Skeletal muscle satellite cell (primary cell): ENCODE measurements around the gene TLR5. TPM values are rescaled to one million over a fixed set of nuclear protein-coding genes. Genes with fewer than 3 reads are reported as not detected.

Source experiments
- H3K27me3 ChIP-seq: 2 replicates; pipeline ENCODE4 v1.7.0; 2013; ENCODE audit warnings: low read length; ENCODE audit not compliant: control insufficient read depth, insufficient read depth
- H3K36me3 ChIP-seq: 2 replicates; pipeline ENCODE4 v1.7.0; 2013; ENCODE audit warnings: mild to moderate bottlenecking, control low read depth, low read length; ENCODE audit not compliant: insufficient read depth
- H3K4me1 ChIP-seq: 2 replicates; pipeline ENCODE4 v1.7.0; 2013; ENCODE audit warnings: low read length; ENCODE audit not compliant: control insufficient read depth, insufficient read depth
- H3K4me2 ChIP-seq: 2 replicates; pipeline ENCODE4 v1.7.0; 2013; ENCODE audit warnings: mild to moderate bottlenecking, low read length
- H3K4me3 ChIP-seq: 2 replicates; pipeline ENCODE4 v1.7.0; 2013; ENCODE audit warnings: low read length
- H3K9ac ChIP-seq: 2 replicates; pipeline ENCODE4 v1.7.0; 2013; ENCODE audit warnings: mild to moderate bottlenecking, low read depth, low read length, moderate library complexity
- H3K9me3 ChIP-seq: replicated peaks from 2 replicates; pipeline ENCODE4 v1.7.0; 2013; ENCODE audit warnings: mild to moderate bottlenecking, control low read depth, low read length
- total RNA-seq: library from RNA; depleted of rRNA; stranded (reverse); fragments of >200 nt; gene quantifications from 2 replicates; pipeline ENCODE4 v1.2.3, GENCODE V29; 2012; rRNA removed

The TLR5 gene
- total RNA-seq: not detected in 2 replicates

- peak within 1 kb of the TSS; percentile 69 for H3K4me3 ChIP-seq
- H3K36me3 ChIP-seq: no peaks in the 10 kb centered on the region
- H3K9ac ChIP-seq: no peak within 1 kb of the TSS
- H3K27me3 ChIP-seq: peaks cover 16% of the 10 kb centered on the region
- H3K4me2 ChIP-seq: peak within 1 kb of the TSS; percentile 81
- H3K4me1 ChIP-seq: peaks cover 4% of the 10 kb centered on the region
- H3K9me3 ChIP-seq: no peaks in the 10 kb centered on the region
These were observed at the start of gene TLR5 for GRCh38 chr1:223142795-223143536. Gene TLR5, minus strand, starts transcription at chr1:223143248. Its CDS starts 30,217 bp downstream, at chr1:223113031.

DNA sequence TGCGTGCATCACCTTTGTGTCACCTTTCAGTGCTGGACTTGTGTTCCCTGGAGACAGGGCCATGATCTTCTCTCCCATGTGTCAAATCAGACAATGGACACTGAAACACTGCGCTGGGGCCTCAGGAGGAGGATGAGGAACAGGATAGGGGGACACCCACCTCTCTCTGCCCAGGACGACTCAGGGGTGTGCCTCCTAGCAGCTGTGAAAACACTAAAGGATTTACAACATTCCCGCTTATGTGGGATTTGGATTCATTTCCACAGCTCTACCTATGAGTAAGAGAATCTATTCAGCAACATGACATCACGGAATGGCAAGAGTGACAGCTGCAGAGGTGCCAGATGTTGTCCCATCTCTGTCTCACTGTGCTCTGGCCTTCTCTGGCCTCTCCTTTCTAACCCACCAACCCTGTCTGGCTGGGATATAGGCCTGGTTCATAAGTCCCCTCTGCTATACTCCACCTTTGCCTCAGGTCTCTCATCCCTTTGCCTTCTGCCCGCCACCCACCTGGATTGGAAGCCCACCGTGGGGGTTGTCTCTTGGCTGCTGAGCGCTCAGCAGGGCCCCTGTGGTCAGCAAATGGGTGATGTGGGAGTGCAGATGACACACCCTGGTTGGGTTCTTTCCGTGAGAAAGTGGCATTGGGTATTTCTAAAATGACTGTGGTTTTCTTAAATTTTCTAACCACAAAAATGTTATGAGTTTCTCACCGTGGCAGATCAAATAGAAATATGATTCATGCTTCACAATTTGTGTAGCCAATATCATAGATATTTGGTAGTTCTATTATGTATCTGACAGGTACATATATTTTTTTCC, 47.1 kb upstream of the TLR5 start:
- peak overlapping the region; percentile 35 for H3K4me3 ChIP-seq
- H3K4me1 ChIP-seq: peaks cover 13% of the 10 kb centered on the region
- peak overlapping the region; percentile 52 for H3K4me2 ChIP-seq
- H3K9ac ChIP-seq: peak overlapping the region; percentile 46
- H3K9me3 ChIP-seq: no peaks in the 10 kb centered on the region
- peaks cover 10% of the 10 kb centered on the region for H3K27me3 ChIP-seq
- no peaks in the 10 kb centered on the region for H3K36me3 ChIP-seq

DNA sequence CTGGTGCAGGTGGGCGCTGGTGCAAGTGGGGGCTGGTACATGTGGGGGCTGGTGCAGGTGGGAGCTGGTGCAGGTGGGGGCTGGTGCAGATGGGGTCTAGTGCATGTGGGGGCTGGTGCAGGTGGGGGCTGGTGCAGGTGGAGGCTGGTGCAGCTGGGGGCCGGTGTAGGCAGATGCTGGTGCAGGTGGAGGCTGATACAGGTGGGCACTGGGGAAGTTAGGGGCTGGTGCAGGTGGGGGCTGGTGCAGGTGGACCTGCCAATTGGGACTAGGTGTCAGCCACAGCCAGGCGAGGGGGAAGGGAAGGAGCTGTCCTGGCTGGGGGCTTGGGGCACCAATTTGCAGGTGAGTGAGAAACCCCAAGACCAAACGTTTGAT, 46.5 kb upstream of the TLR5 start:
- Histone ChIP-seq H3K9ac (no peak overlapping the region), H3K27me3 (peaks cover 10% of the 10 kb centered on the region), H3K4me3 (no peak overlapping the region), H3K9me3 (no peaks in the 10 kb centered on the region), H3K4me2 (peak overlapping the region; percentile 23), H3K36me3 (no peaks in the 10 kb centered on the region), H3K4me1 (peaks cover 13% of the 10 kb centered on the region)

DNA sequence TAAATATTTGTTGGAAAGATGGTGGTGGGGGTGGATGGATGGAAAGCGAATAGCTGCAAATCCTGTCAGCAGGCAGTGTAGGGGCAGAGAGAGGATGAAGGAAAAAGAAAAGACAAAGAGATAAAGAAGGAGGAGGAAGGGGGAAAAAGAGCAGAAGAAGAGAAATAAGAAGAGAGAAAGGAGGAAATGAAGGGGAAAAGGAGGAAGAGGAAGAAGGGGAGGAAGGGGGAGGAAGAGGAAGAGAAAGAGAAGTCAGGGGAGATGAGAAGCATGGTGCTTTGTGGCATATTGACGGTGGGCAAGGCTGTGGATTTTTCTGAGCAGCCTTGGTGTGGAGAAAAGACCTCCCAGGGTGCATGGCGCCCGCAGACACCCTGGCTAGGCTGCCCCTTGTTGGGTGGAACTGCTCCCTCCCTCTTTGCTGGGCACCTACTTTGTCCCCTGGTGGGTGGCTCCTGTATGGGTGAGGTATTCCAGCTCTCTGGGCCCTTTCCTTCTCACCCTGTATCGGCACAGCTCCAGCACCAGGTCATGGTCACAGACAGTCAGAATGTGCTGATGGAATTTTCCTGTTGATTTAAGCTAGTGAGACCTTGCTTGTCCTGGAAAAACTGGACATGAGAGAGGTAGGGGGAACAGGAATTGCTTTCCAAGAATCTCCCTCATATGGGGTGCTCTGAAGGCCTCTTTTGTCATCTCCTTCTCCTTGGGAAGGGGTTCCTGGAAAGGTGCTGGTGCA, 45.7 kb upstream of the TLR5 start:
- H3K9ac ChIP-seq: no peak overlapping the region
- no peaks in the 10 kb centered on the region for H3K36me3 ChIP-seq
- peaks cover 13% of the 10 kb centered on the region for H3K4me1 ChIP-seq
- H3K27me3 ChIP-seq: peaks cover 10% of the 10 kb centered on the region
- no peak overlapping the region for H3K4me2 ChIP-seq
- H3K4me3 ChIP-seq: no peak overlapping the region
- no peaks in the 10 kb centered on the region for H3K9me3 ChIP-seq

DNA sequence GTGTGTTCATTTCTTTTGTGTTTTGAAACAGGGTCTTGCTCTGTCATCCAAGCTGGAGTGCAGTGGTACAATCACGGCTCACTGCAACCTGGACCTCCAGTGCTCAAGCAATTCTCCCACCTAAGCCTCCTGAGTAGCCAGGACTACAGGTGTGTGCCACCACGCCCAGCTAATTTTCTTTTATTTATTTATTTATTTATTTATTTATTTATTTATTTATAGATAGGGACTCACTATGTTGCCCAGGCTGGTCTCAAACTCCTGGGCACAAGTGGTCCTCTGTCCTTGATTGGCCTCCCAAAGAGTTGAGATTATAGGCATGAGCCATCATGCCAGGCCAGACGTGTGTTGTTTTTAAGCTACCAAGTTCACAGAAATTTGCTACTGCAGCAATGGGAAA, 43.8 kb upstream of the TLR5 start:
- no peak overlapping the region for H3K9ac ChIP-seq
- peaks cover 3% of the 10 kb centered on the region for H3K27me3 ChIP-seq
- no peaks in the 10 kb centered on the region for H3K9me3 ChIP-seq
- no peak overlapping the region for H3K4me2 ChIP-seq
- H3K4me1 ChIP-seq: peaks cover 13% of the 10 kb centered on the region
- H3K36me3 ChIP-seq: no peaks in the 10 kb centered on the region
- H3K4me3 ChIP-seq: no peak overlapping the region

DNA sequence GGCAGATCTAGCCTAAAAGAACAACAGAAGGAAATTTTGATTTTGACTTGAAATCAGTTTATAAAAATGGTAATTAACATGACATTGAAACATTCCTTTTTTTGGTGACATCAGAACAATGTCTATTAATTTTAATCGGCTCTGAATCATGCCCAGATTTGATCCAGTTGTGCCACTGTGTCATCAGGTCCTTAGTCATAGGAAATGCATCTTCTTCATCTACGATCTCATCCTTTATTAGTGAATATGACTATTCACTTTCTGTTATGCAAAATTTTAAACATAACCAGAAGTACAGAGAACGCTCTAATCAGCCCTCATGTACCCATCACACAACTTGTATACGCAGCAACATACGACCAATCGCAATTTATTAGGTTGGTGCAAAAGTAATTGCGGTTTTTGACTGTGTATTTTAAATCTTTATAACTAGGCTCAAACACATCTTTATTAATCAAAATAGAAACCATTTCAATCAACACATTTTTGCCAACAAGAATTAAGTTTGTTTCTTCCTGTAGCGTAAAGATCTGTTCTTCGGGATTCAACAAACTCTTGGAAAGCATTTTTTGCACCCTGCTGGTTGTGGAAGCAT, 40.3 kb upstream of the TLR5 start:
- Histone ChIP-seq H3K9ac (no peak overlapping the region), H3K4me1 (peaks cover 8% of the 10 kb centered on the region), H3K4me3 (no peak overlapping the region), H3K9me3 (no peaks in the 10 kb centered on the region), H3K27me3 (peaks cover 12% of the 10 kb centered on the region), H3K36me3 (no peaks in the 10 kb centered on the region), H3K4me2 (no peak overlapping the region)

DNA sequence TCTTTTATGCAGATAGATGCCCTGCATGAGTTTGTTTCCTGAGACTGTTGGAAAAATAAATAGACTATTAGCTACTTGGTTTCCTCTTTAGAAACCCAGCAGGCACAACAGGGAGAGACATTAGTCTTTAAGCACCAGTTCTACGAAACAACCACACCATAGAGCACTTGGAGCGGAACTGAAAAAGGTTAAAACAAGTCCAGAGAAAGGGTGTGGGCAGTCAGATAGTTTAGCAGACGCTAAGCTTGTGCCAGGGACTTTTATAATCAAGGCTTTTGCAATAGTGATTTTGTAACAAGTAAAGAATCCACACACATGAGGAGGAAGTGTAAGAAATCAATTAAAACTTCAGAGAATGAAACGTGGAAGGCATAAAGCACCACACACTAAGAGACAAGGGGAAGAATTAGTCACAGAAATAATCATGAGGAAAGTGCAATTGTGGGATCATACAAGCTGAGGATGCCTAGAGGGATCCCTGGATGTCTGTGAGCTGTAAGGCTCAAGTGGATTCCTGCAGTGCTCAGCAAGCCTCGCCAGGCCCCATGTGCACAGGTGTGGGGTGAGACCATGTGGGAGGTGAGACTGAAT, 37.8 kb upstream of the TLR5 start:
- H3K9me3 ChIP-seq: no peaks in the 10 kb centered on the region
- no peak overlapping the region for H3K4me2 ChIP-seq
- no peak overlapping the region for H3K4me3 ChIP-seq
- H3K4me1 ChIP-seq: peaks cover 8% of the 10 kb centered on the region
- H3K27me3 ChIP-seq: peaks cover 12% of the 10 kb centered on the region
- H3K9ac ChIP-seq: no peak overlapping the region
- no peaks in the 10 kb centered on the region for H3K36me3 ChIP-seq

- H3K9me3 ChIP-seq: no peaks in the 10 kb centered on the region
- no peaks in the 10 kb centered on the region for H3K36me3 ChIP-seq
- H3K27me3 ChIP-seq: peaks cover 12% of the 10 kb centered on the region
- H3K4me3 ChIP-seq: no peak overlapping the region
- no peak overlapping the region for H3K9ac ChIP-seq
- H3K4me2 ChIP-seq: no peak overlapping the region
- peaks cover 8% of the 10 kb centered on the region for H3K4me1 ChIP-seq
These were observed 36.7 kb upstream of the TLR5 start for GRCh38 chr1:223179786-223180185.

DNA sequence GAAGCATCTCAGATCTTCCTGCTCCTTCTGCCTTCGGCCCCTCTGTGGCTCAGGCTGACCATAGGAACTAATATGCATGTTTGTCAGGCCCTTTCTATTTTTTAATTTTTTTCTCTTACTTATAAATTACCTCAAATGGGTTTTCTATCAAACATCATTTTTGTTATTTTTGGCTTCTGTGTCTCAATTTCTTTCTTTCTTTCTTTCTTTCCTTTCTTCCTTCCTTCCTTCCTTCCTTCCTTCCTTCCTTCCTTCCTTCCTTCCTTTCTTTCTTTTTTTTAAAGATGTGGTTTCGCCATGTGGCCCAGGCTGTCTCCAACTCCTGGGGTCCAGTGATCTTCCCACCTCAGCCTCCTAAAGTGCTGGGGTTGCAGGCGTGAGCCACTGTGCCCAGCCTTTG, 36.2 kb upstream of the TLR5 start:
- Histone ChIP-seq H3K9me3 (no peaks in the 10 kb centered on the region), H3K4me2 (no peak overlapping the region), H3K27me3 (peaks cover 12% of the 10 kb centered on the region), H3K4me3 (no peak overlapping the region), H3K4me1 (peaks cover 8% of the 10 kb centered on the region), H3K36me3 (no peaks in the 10 kb centered on the region), H3K9ac (no peak overlapping the region)

DNA sequence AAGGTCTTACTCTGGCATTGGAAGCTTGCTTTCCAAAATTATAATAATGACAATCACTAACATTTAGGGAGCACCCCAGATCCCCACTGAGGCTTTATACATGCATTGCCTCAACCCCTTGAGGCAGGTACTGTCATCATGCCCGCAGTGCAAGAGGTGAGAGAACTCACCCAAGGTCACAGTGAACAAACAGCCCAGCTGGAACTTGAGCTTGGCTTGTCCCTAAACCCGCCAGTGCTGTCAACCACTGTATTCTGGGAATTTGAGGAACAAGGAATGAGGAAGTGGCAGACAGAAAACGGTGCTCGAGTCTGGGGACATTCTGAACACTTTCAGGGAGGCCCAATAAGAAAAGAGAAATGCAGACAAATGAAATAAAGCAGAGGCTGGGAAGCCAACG, 34.6 kb upstream of the TLR5 start:
- Histone ChIP-seq H3K4me1 (peaks cover 8% of the 10 kb centered on the region), H3K9ac (no peak overlapping the region), H3K27me3 (peaks cover 12% of the 10 kb centered on the region), H3K4me3 (no peak overlapping the region), H3K9me3 (no peaks in the 10 kb centered on the region), H3K4me2 (no peak overlapping the region), H3K36me3 (no peaks in the 10 kb centered on the region)

DNA sequence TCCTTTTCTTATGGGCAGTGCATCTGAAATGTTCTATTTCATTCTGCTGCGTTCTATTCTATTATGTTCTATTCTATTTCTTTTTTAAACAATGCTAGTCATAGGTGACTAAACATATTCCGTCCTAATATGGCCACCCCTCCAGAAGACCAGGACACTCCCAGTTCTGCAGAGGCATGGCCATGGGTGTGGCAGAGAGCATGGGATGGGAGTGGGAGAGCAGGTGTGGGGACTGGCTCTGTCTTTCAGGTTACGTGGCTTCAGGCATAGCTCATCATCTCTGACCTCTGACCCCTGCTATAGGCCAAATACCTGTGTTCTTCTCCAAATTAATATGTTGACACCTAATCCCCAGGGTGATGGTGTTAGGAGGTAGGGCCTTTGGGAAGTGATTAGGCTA, 33.4 kb upstream of the TLR5 start:
- H3K4me1 ChIP-seq: peaks cover 8% of the 10 kb centered on the region
- H3K27me3 ChIP-seq: peaks cover 12% of the 10 kb centered on the region
- H3K9ac ChIP-seq: no peak overlapping the region
- H3K36me3 ChIP-seq: no peaks in the 10 kb centered on the region
- H3K4me3 ChIP-seq: no peak overlapping the region
- H3K4me2 ChIP-seq: no peak overlapping the region
- H3K9me3 ChIP-seq: no peaks in the 10 kb centered on the region
